K562 (cell line): ENCODE results near the gene SPHK1. TPM values are rescaled to one million over a fixed set of nuclear protein-coding genes. Genes with fewer than 3 reads are reported as not detected.

Source experiments
- ATAC-seq: fragments of 200-7000 bp; cut with Tn5 transposase; 3 replicates; pipeline ENCODE4 v1.9.1; 2020; ENCODE audit warnings: moderate library complexity
- BruUV-seq: library from RNA; stranded (reverse); fragments of 400-500 nt; replicated peaks from 2 replicates; lab custom pipeline; 2021; lab: Mats Ljungman, UMichigan
- CTCF ChIA-PET: fragments of 300-600 bp; formaldehyde crosslinking; extraction: SDS; loops from one replicate; lab custom pipeline; 2021; ENCODE audit warnings: low intra/inter-chr PET ratio; lab: Yijun Ruan, JAX
- POLR2A ChIA-PET: fragments of 300-600, 350-650 bp; sonication (Branson Sonifier 250); formaldehyde crosslinking; extraction: SDS; loops from one replicate; lab custom pipeline; 2021; ENCODE audit warnings: antibody characterized with exemption, inconsistent platforms; lab: Yijun Ruan, JAX
- DNase-seq, 4 experiments: peaks; one replicate each; pipeline versions ENCODE4 v3.0.0 to v3.0.0-alpha.2; 2011 to 2018; ENCODE audit warnings: low spot score in 3 of 4, mixed read lengths in 3 of 4; ENCODE audit errors: extremely low read depth in 1 of 4
- FAIRE-seq: peaks from 2 replicates; lab custom pipeline; 2011; peaks lifted over from hg19 to GRCh38; lab: Jason Lieb, UNC
- H2AFZ ChIP-seq: 2 replicates; pipeline ENCODE4 v1.6.0; 2011; ENCODE audit warnings: low read depth, low read length, control low read depth, inconsistent platforms
- H3K27ac ChIP-seq: fragments of 200-600 bp; 3 replicates; pipeline ENCODE4 v1.8.0; 2011; ENCODE audit warnings: low read depth, mild to moderate bottlenecking, control low read depth, inconsistent platforms, low read length, moderate library complexity, mixed read lengths; ENCODE audit errors: extremely low read depth
- H3K27me3 ChIP-seq, 2 experiments: fragments of 300-600 bp in 1 of 2; 2 replicates in 1 of 2; 3 replicates in 1 of 2; pipeline versions ENCODE4 v1.6.0 to v1.8.0; 2011; ENCODE audit warnings: inconsistent platforms in 2 of 2, low read length in 2 of 2, mild to moderate bottlenecking in 1 of 2, mixed read lengths in 1 of 2, moderate library complexity in 1 of 2; ENCODE audit not compliant: control insufficient read depth in 2 of 2, insufficient read depth in 2 of 2
- H3K36me3 ChIP-seq: fragments of 300-600 bp; 3 replicates; pipeline ENCODE4 v1.8.0; 2011; ENCODE audit warnings: mild to moderate bottlenecking, low read length, inconsistent platforms; ENCODE audit not compliant: control insufficient read depth, insufficient read depth
- H3K4me1 ChIP-seq, 2 experiments: fragments of 200-600 bp in 1 of 2; replicated peaks in 1 of 2; 2 replicates in 1 of 2; 3 replicates in 1 of 2; pipeline versions ENCODE4 v1.5.1 to v1.8.0; 2011; ENCODE audit warnings: inconsistent platforms in 2 of 2, low read length in 2 of 2, mild to moderate bottlenecking in 1 of 2, mixed read lengths in 1 of 2, moderate library complexity in 1 of 2; ENCODE audit not compliant: control insufficient read depth in 2 of 2, insufficient read depth in 2 of 2
- H3K4me2 ChIP-seq: 2 replicates; pipeline ENCODE4 v1.6.1; 2011; ENCODE audit warnings: low read length, control low read depth, inconsistent platforms, mixed read lengths; ENCODE audit not compliant: insufficient read depth
- H3K4me3 ChIP-seq: fragments of 200-600 bp; sonication (generic), shearing (Covaris generic); 2 replicates; pipeline ENCODE4 v1.5.1; 2016; ENCODE audit warnings: control low read depth, inconsistent platforms
- H3K79me2 ChIP-seq: fragments of 200-600 bp; 3 replicates; pipeline ENCODE4 v1.8.0; 2011; ENCODE audit warnings: low read length, inconsistent platforms; ENCODE audit not compliant: control insufficient read depth, insufficient read depth
- H3K9ac ChIP-seq, 2 experiments: 2 replicates each; pipeline versions ENCODE4 v1.6.0 to v1.6.1; 2011; ENCODE audit warnings: low read depth in 2 of 2, low read length in 2 of 2, control low read depth in 1 of 2, inconsistent platforms in 1 of 2, mild to moderate bottlenecking in 1 of 2, mixed read lengths in 1 of 2; ENCODE audit not compliant: insufficient read depth in 1 of 2
- H3K9me1 ChIP-seq: one replicate; pipeline ENCODE4 v1.6.0; 2011; ENCODE audit warnings: inconsistent platforms, mild to moderate bottlenecking, low read length, moderate library complexity; ENCODE audit not compliant: control insufficient read depth, insufficient read depth
- H3K9me3 ChIP-seq: replicated peaks from 2 replicates; pipeline ENCODE4 v1.5.1; 2011; ENCODE audit warnings: low read depth, low read length, inconsistent platforms; ENCODE audit not compliant: control insufficient read depth, insufficient read depth
- H4K20me1 ChIP-seq: replicated peaks from 2 replicates; pipeline ENCODE4 v1.6.1; 2011; ENCODE audit warnings: low read length, inconsistent platforms, mixed read lengths; ENCODE audit not compliant: control insufficient read depth, insufficient read depth
- CBFA2T3 ChIP-seq: fragments of 450-650 bp; IDR thresholded peaks from 2 replicates; pipeline ENCODE4 v1.6.1; 2017
- CBX5 ChIP-seq: IDR thresholded peaks from 2 replicates; pipeline ENCODE4 v1.6.1; 2014; ENCODE audit warnings: low read depth, borderline replicate concordance
- MED1 ChIP-seq: sonication (generic); formaldehyde crosslinking; IDR thresholded peaks from 2 replicates; pipeline ENCODE4 v1.8.1; 2023; ENCODE audit warnings: missing genetic modification reagents, borderline replicate concordance
- NFE2L1 ChIP-seq: fragments of 450-650 bp; IDR thresholded peaks from 2 replicates; pipeline ENCODE4 v1.6.1; 2016; ENCODE audit warnings: missing genetic modification characterization, low read depth, mild to moderate bottlenecking, missing compliant biosample characterization, moderate library complexity, borderline replicate concordance
- PBX2 ChIP-seq, 2 experiments: IDR thresholded peaks in 1 of 2; conservative IDR thresholded peaks in 1 of 2; 2 replicates each; pipeline ENCODE4 v1.6.1; 2016; ENCODE audit warnings: low read depth in 2 of 2, mild to moderate bottlenecking in 1 of 2, missing compliant biosample characterization in 1 of 2, missing genetic modification characterization in 1 of 2, moderate library complexity in 1 of 2
- RERE ChIP-seq: sonication (generic); formaldehyde crosslinking; IDR thresholded peaks from 2 replicates; pipeline ENCODE4 v1.8.0; 2023; ENCODE audit warnings: missing genetic modification reagents, mild to moderate bottlenecking, borderline replicate concordance
- SMARCC2 ChIP-seq: fragments of 450-650 bp; IDR thresholded peaks from 2 replicates; pipeline ENCODE4 v1.6.1; 2017; ENCODE audit warnings: antibody characterized with exemption, moderate library complexity, mild to moderate bottlenecking, low read depth
- SRSF9 ChIP-seq: fragments of 200-400 bp; formaldehyde crosslinking; IDR thresholded peaks from 2 replicates; pipeline ENCODE4 v1.6.1; 2017; ENCODE audit warnings: low read depth, low read length, borderline replicate concordance
- ZMIZ1 ChIP-seq, 2 experiments: fragments of 150-350 bp in 1 of 2; IDR thresholded peaks; 2 replicates each; pipeline ENCODE4 v1.6.1; 2012 to 2016; ENCODE audit warnings: low read depth in 2 of 2, low read length in 2 of 2, mild to moderate bottlenecking in 1 of 2, moderate library complexity in 1 of 2
- ZSCAN29 ChIP-seq: fragments of 450-650 bp; IDR thresholded peaks from 2 replicates; pipeline ENCODE4 v1.6.1; 2017
- WGBS: fragments of 100-300 bp; shearing (Covaris generic); methylation state at CpG from one replicate; pipeline ENCODE4 v1.1.6; 2016; ENCODE audit warnings: low coverage, mixed read lengths; ENCODE audit not compliant: insufficient coverage; ENCODE audit errors: missing lambda C conversion rate; 5-methylcytosine and 5-hydroxymethylcytosine counted together
- in situ Hi-C: fragments of 300-500 bp; cut with MboI; formaldehyde crosslinking; loops from 4 replicates; pipeline ENCODE4 v1.15.0; 2018; ENCODE audit warnings: inconsistent platforms, mixed read lengths
- intact Hi-C: fragments of 100-400 bp; cut with micrococcal nuclease; formaldehyde crosslinking; loops from 2 replicates; pipeline ENCODE4 v1.14.2; 2022
- polyA plus RNA-seq, 8 experiments: library from polyadenylated mRNA; depleted of rRNA in 4 of 8; stranded (reverse) in 5 of 8; unstranded in 3 of 8; fragments of >200 nt; fragmentation: Nextera tagmentation in 2 of 8; fragmentation: Illumina TruSeq in 1 of 8; extraction: Ambion mirVana in 2 of 8; extraction: Trizol in 1 of 8; gene quantifications; 2 replicates each; pipeline versions ENCODE4 v1.2.1 to v1.2.3, GENCODE V29; 2011 to 2014; ENCODE audit warnings: inconsistent platforms in 1 of 8, missing spikeins in 1 of 8
- total RNA-seq, 7 experiments: library from RNA; depleted of rRNA in 6 of 7; stranded (reverse); fragments of >200 nt in 6 of 7; fragmentation: Illumina TruSeq in 2 of 7; extraction: Trizol in 2 of 7; gene quantifications; 2 replicates each; pipeline versions ENCODE4 v1.2.1 to v1.2.3, GENCODE V29; 2011 to 2021; ENCODE audit warnings: low replicate concordance in 1 of 7

SPHK1 gene
- total and polyA plus RNA-seq, 9 of the 15 experiments (the other 6 are each of a cell fraction or from before 2014, with no cell fraction given), result 0.21 to 60.3 (median 14.5) TPM

GRCh38 chr17:76422406-76422805 is 38.0 kb downstream of the SPHK1 start:
- CTCF ChIA-PET, result no interaction called here
- POLR2A ChIA-PET, result no interaction called here
- no peak overlapping the region for H2AFZ ChIP-seq
- no peak overlapping the region for H3K4me2 ChIP-seq
- H3K9me1 ChIP-seq, result no peaks in the 10 kb centered on the region
- no TSS peak for BruUV-seq
- ATAC-seq (no peak), FAIRE-seq (no peak), DNase-seq (no peak)
- H4K20me1 ChIP-seq, result peaks cover 7% of the 10 kb centered on the region
- peaks cover 5% of the 10 kb centered on the region; the same call in 2 of the 3 replicates for H3K36me3 ChIP-seq
- no peaks in the 10 kb centered on the region for H3K9me3 ChIP-seq
- intact Hi-C loops, result no loop called here
- H3K4me3 ChIP-seq, result no peak overlapping the region
- 91% methylated on average over 7 of the region's 8 CpGs for WGBS
- H3K79me2 ChIP-seq, result peaks cover 56% of the 10 kb centered on the region
- no peak overlapping the region for H3K27ac ChIP-seq
- H3K4me1 ChIP-seq, result peaks cover 6 to 22% of the 10 kb centered on the region in 2 experiments; a peak in 4 of 5 replicates
- in situ Hi-C loops, result no loop called here
- H3K27me3 ChIP-seq, result no peaks in the 10 kb centered on the region
- no peak overlapping the region; a peak in 1 of 4 replicates for H3K9ac ChIP-seq
- TF ChIP-seq PBX2 (CRISPR knock-in tag; IDR thresholded peaks at IDR 0.05; ENCODE audit: low read depth), result no peak
- TF ChIP-seq PBX2 (tag; conservative IDR thresholded peaks at IDR 0.05; ENCODE audit: low read depth), result no peak
- no peak for TF ChIP-seq NFE2L1 (tag)
- no peak for TF ChIP-seq CBFA2T3
- TF ChIP-seq MED1 (CRISPR knock-in tag), result no peak
- TF ChIP-seq ZSCAN29, result no peak
- no peak for TF ChIP-seq CBX5
- TF ChIP-seq SRSF9, result no peak
- no peak for TF ChIP-seq SMARCC2
- no peak for TF ChIP-seq RERE (CRISPR knock-in tag)
- TF ChIP-seq ZMIZ1 (IDR thresholded peaks at IDR 0.05; ENCODE audit: low read depth in 2 of 2, low read length in 2 of 2), result no peak
